Lower leg skin (tissue), 3 donors: Measurements from ENCODE around the gene AQP1.

Source experiments
- POLR2A ChIP-seq, 2 donors: fragments of 450-650 bp; IDR thresholded peaks; one replicate each; pipeline ENCODE4 v1.6.1; 2016 to 2017; ENCODE audit warnings: antibody characterized with exemption in 2 of 2, mild to moderate bottlenecking in 1 of 2, moderate library complexity in 1 of 2
- TF ChIP-seq, protein P1 (sequence below), 3 donors: fragments of 450-650 bp; IDR thresholded peaks; one replicate each; pipeline ENCODE4 v1.5.1; 2016; ENCODE audit warnings: antibody characterized with exemption in 3 of 3, mild to moderate bottlenecking in 3 of 3, moderate library complexity in 2 of 3

DNA sequence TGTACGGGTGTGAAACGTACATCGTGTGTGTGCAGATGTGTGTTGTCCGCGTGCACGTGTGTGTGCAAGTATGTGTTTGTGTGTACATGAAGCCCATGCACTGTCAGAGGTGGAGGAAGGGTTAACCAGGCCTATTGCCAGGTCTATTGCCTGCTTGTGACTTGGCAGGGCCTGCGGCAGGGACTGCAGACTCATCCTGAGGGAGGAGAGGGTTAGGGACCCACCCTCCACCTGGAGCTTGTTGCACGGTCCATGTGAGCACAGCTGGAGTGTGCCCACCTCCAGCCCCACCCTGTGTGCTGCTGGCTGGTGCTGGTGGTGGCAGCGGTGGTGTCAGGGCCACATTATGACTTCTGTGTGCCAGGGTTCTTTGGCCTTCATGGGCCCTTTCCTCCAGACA, 7.1 kb upstream of the AQP1 start:
- TF ChIP-seq, protein P1, sequence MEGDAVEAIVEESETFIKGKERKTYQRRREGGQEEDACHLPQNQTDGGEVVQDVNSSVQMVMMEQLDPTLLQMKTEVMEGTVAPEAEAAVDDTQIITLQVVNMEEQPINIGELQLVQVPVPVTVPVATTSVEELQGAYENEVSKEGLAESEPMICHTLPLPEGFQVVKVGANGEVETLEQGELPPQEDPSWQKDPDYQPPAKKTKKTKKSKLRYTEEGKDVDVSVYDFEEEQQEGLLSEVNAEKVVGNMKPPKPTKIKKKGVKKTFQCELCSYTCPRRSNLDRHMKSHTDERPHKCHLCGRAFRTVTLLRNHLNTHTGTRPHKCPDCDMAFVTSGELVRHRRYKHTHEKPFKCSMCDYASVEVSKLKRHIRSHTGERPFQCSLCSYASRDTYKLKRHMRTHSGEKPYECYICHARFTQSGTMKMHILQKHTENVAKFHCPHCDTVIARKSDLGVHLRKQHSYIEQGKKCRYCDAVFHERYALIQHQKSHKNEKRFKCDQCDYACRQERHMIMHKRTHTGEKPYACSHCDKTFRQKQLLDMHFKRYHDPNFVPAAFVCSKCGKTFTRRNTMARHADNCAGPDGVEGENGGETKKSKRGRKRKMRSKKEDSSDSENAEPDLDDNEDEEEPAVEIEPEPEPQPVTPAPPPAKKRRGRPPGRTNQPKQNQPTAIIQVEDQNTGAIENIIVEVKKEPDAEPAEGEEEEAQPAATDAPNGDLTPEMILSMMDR (IDR thresholded peaks at IDR 0.05) = no peak
- TF ChIP-seq POLR2A (IDR thresholded peaks at IDR 0.05) = no peak
